ENCODE measurements around the gene SLC26A3. TPM values are rescaled to one million over a fixed set of nuclear protein-coding genes. Genes with fewer than 3 reads are reported as not detected.

The SLC26A3 gene
- total and polyA plus RNA-seq, 9 donors = 0.07 to 10.8 (median 0.14) TPM; not detected in 4

DNA sequence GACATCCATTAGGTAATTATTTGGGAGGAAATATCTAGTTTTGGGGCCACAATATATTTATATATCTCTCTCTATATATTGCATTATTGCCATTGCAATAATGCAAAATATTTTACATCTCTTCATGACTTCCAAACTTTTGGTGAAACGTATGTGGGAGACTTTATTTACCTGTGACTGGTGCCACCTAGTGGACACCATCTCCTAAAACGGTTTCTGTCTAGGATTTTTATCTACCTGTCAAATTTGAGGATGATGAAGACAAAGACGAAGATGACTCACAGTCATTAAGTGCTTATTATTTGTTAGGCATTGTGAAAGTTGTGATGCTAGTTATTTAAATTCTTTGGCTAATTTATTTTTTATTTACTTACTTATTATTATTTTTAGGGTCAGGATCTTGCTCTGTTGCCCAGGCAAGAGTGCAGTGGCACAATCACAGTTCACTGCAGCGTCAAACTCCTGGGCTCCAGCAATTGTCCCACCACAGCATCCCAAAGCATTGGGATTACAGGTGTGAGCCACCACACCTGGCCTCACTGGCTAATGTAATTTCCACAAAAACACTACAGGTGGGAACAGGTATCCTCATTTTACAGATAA is 77.8 kb downstream of the SLC26A3 start:
- Histone ChIP-seq H3K4me1 (ENCODE audit: control insufficient read depth, insufficient read depth, low read length) (no peaks in the 10 kb centered on the region), H3K27ac (ENCODE audit: low read length) (no peak overlapping the region), H3K4me3 (ENCODE audit: low read length) (no peak overlapping the region), H3K27me3 (ENCODE audit: control insufficient read depth, insufficient read depth, low read length) (no peaks in the 10 kb centered on the region), H3K9me3 (replicated peaks; ENCODE audit: control insufficient read depth, low read depth, low read length) (no peaks in the 10 kb centered on the region), H3K36me3 (ENCODE audit: control insufficient read depth, insufficient read depth, low read length) (no peaks in the 10 kb centered on the region)
- DNase-seq = peak; percentile 69
- no CpG with 5 or more reads among the region's 4 CpGs for WGBS (ENCODE audit: insufficient coverage)

GRCh38 chr7:107723255-107723654 is 79.8 kb downstream of the SLC26A3 start:
- no peaks in the 10 kb centered on the region for H3K27me3 ChIP-seq (ENCODE audit: control insufficient read depth, insufficient read depth, low read length)
- DNase-seq = no peak
- H3K4me3 ChIP-seq (ENCODE audit: low read length) = no peak overlapping the region
- H3K36me3 ChIP-seq (ENCODE audit: control insufficient read depth, insufficient read depth, low read length) = no peaks in the 10 kb centered on the region
- no peaks in the 10 kb centered on the region for H3K4me1 ChIP-seq (ENCODE audit: control insufficient read depth, insufficient read depth, low read length)
- no CpG with 5 or more reads among the region's 2 CpGs for WGBS (ENCODE audit: insufficient coverage)
- no peaks in the 10 kb centered on the region for H3K9me3 ChIP-seq (replicated peaks; ENCODE audit: control insufficient read depth, low read depth, low read length)
- H3K27ac ChIP-seq (ENCODE audit: low read length) = no peak overlapping the region

DNA sequence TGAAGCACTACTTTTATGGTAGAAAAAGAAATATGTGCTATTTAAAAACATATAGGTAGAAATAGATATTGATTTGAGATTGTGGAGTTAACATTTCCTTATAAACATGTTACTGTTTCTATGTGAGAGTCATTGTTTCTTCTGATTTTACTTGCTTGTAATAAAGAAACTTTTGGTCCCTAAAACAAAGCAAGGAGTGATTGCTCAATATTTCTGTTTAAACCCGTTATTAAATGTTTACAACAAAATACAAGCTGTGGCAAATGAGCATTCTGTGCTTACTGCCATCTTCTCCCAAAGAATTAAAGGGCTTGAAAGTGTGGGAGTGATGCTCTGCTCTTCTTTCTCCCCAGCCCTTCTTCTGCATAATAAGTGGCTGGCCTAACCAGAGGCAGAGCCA is 81.7 kb downstream of the SLC26A3 start:
- no peaks in the 10 kb centered on the region for H3K9me3 ChIP-seq (replicated peaks; ENCODE audit: control insufficient read depth, low read depth, low read length)

GRCh38 chr7:107718456-107719193 is 84.4 kb downstream of the SLC26A3 start:
- H3K36me3 ChIP-seq (ENCODE audit: control insufficient read depth, insufficient read depth, low read length) = no peaks in the 10 kb centered on the region
- H3K27me3 ChIP-seq (ENCODE audit: control insufficient read depth, insufficient read depth, low read length) = no peaks in the 10 kb centered on the region
- DNase-seq = no peak
- H3K27ac ChIP-seq (ENCODE audit: low read length) = no peak overlapping the region
- no peaks in the 10 kb centered on the region for H3K4me1 ChIP-seq (ENCODE audit: control insufficient read depth, insufficient read depth, low read length)
- no CpG with 5 or more reads among the region's 4 CpGs for WGBS (ENCODE audit: insufficient coverage)
- H3K4me3 ChIP-seq (ENCODE audit: low read length) = no peak overlapping the region
- H3K9me3 ChIP-seq (replicated peaks; ENCODE audit: control insufficient read depth, low read depth, low read length) = no peaks in the 10 kb centered on the region

More for the DNA sequence above, 81.7 kb downstream of the SLC26A3 start:
- H3K36me3 ChIP-seq (ENCODE audit: control insufficient read depth, insufficient read depth, low read length) = no peaks in the 10 kb centered on the region
- no peak overlapping the region for H3K27ac ChIP-seq (ENCODE audit: low read length)
- DNase-seq = no peak
- H3K4me3 ChIP-seq (ENCODE audit: low read length) = no peak overlapping the region
- no CpG with 5 or more reads among the region's 1 CpG for WGBS (ENCODE audit: insufficient coverage)
- no peaks in the 10 kb centered on the region for H3K27me3 ChIP-seq (ENCODE audit: control insufficient read depth, insufficient read depth, low read length)
- no peaks in the 10 kb centered on the region for H3K4me1 ChIP-seq (ENCODE audit: control insufficient read depth, insufficient read depth, low read length)

DNA sequence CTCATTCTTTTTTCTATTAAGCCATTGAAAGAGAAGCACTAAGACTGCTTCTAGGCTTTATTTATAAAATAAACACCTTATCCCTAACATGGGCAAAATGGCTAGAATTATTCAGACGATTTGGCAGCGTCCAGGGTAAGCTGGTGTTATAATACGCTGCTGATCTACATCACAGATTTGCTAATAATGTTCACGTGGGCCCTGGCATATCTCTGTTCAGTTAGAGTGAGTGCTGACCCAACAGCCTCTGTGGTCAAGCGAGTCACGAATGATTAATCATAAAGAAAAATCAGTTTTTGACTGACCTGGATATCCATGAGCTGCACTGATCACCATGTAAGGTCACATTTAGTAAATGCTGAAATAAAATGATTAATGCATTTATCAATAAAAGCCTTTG is 87.5 kb downstream of the SLC26A3 start:
- Histone ChIP-seq H3K4me3 (ENCODE audit: low read length) (no peak overlapping the region), H3K4me1 (ENCODE audit: control insufficient read depth, insufficient read depth, low read length) (no peaks in the 10 kb centered on the region), H3K9me3 (replicated peaks; ENCODE audit: control insufficient read depth, low read depth, low read length) (no peaks in the 10 kb centered on the region), H3K36me3 (ENCODE audit: control insufficient read depth, insufficient read depth, low read length) (no peaks in the 10 kb centered on the region), H3K27ac (ENCODE audit: low read length) (no peak overlapping the region), H3K27me3 (ENCODE audit: control insufficient read depth, insufficient read depth, low read length) (no peaks in the 10 kb centered on the region)
- no peak for DNase-seq
- 69% methylated on average over 4 of the region's 6 CpGs for WGBS (ENCODE audit: insufficient coverage)

Other genes with a start within 250 kb of the SLC26A3 start
- gene COG5, start 239.3 kb downstream of the SLC26A3 start, total RNA-seq = 45.5 TPM
- gene COG5, start 239.3 kb downstream of the SLC26A3 start, polyA plus RNA-seq (ENCODE audit: insufficient read depth in 1 of 8, insufficient read length in 8 of 8, low replicate concordance in 1 of 8) = 10 to 100 TPM; 19.5 to 30.2 (median 25.4) TPM
- gene DUS4L, start 239.3 kb downstream of the SLC26A3 start, total RNA-seq = 6.8 TPM
- 1 to 10 TPM; 5.0 to 7.6 (median 6.7) TPM for gene DUS4L, start 239.3 kb downstream of the SLC26A3 start, polyA plus RNA-seq (ENCODE audit: insufficient read depth in 1 of 8, insufficient read length in 8 of 8, low replicate concordance in 1 of 8)
- gene BCAP29, start 223.0 kb downstream of the SLC26A3 start, total RNA-seq = 45.9 TPM
- 10 to 100 TPM; 38.9 to 53.3 (median 43.5) TPM for gene BCAP29, start 223.0 kb downstream of the SLC26A3 start, polyA plus RNA-seq (ENCODE audit: insufficient read depth in 1 of 8, insufficient read length in 8 of 8, low replicate concordance in 1 of 8)
- gene SLC26A4, start 142.4 kb downstream of the SLC26A3 start, total RNA-seq = 0.75 TPM
- 1 to 10 TPM in 1 of 8 donors, under 1 TPM in 7; 0.41 to 1.1 (median 0.55) TPM for gene SLC26A4, start 142.4 kb downstream of the SLC26A3 start, polyA plus RNA-seq (ENCODE audit: insufficient read depth in 1 of 8, insufficient read length in 8 of 8, low replicate concordance in 1 of 8)
- 13.9 TPM for gene CBLL1, start 59.1 kb downstream of the SLC26A3 start, total RNA-seq
- gene CBLL1, start 59.1 kb downstream of the SLC26A3 start, polyA plus RNA-seq (ENCODE audit: insufficient read depth in 1 of 8, insufficient read length in 8 of 8, low replicate concordance in 1 of 8) = 10 to 100 TPM; 14.0 to 21.2 (median 17.3) TPM
- 42.6 TPM for gene DLD, start 88.0 kb upstream of the SLC26A3 start, total RNA-seq
- 10 to 100 TPM; 73.1 to 90.3 (median 79.4) TPM for gene DLD, start 88.0 kb upstream of the SLC26A3 start, polyA plus RNA-seq (ENCODE audit: insufficient read depth in 1 of 8, insufficient read length in 8 of 8, low replicate concordance in 1 of 8)
- gene LAMB1, start 199.9 kb upstream of the SLC26A3 start, total RNA-seq = 233 TPM
- 100 to 1,000 TPM; 462 to 692 (median 536) TPM for gene LAMB1, start 199.9 kb upstream of the SLC26A3 start, polyA plus RNA-seq (ENCODE audit: insufficient read depth in 1 of 8, insufficient read length in 8 of 8, low replicate concordance in 1 of 8)

Data from muscle of leg (tissue), 11 donors.